ENCODE data around the gene PPP1CA.

- TF ChIP-seq CTCF (IDR thresholded peaks at IDR 0.05) (no peak), POLR2A (IDR thresholded peaks at IDR 0.05) (no peak)
Observed at GRCh38 chr11:67405196-67405567, 3.5 kb upstream of the PPP1CA start.
